Kidney epithelial cell (primary cell): Measurements from ENCODE around the gene MAPT. TPM values are rescaled to one million over a fixed set of nuclear protein-coding genes. Genes with fewer than 3 reads are reported as not detected.

Source experiments
- DNase-seq: peaks from one replicate; pipeline ENCODE4 v3.0.0-alpha.2; 2010; ENCODE audit warnings: low read depth
- H3K27me3 ChIP-seq: 2 replicates; pipeline ENCODE4 v1.6.0; 2011; ENCODE audit warnings: low read length; ENCODE audit not compliant: control insufficient read depth, insufficient read depth
- H3K36me3 ChIP-seq: 2 replicates; pipeline ENCODE4 v1.5.1; 2011; ENCODE audit warnings: low read length; ENCODE audit not compliant: control insufficient read depth, insufficient read depth
- H3K4me3 ChIP-seq: 2 replicates; pipeline ENCODE4 v1.5.1; 2011; ENCODE audit warnings: low read depth, mild to moderate bottlenecking, control low read depth, low read length
- total RNA-seq: library from RNA; depleted of rRNA; stranded (reverse); fragments of >200 nt; gene quantifications from 2 replicates; pipeline ENCODE4 v1.2.3, GENCODE V29; 2015
- TF ChIP-seq, protein P1 (sequence below): IDR thresholded peaks from 2 replicates; pipeline ENCODE4 v1.5.1; 2011; ENCODE audit warnings: mild to moderate bottlenecking, moderate library complexity, low read length, control low read depth, inconsistent platforms; ENCODE audit not compliant: insufficient read depth, poor library complexity, severe bottlenecking

Gene MAPT
- total RNA-seq, 1 donor from 2014 or later: 0.25 TPM

DNA sequence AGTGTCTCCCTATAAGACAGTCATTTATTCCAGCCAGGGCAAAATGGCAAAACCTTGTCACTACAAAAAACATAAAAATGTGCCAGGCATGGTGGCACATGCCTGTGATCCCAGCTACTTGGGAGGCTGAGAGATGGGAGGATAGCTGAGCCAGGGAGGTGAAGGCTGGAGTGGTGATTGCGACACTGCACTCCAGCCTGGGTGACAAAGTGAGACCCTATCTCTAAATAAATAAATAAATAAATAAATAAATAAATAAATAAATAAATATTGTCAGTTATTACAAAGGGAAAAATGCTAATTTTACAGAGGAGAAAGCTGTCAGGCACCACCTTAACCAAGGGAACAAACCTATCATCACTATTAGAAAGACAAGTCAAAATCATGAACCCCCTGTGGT is 180.2 kb downstream of the MAPT start:
- TF ChIP-seq, protein P1, sequence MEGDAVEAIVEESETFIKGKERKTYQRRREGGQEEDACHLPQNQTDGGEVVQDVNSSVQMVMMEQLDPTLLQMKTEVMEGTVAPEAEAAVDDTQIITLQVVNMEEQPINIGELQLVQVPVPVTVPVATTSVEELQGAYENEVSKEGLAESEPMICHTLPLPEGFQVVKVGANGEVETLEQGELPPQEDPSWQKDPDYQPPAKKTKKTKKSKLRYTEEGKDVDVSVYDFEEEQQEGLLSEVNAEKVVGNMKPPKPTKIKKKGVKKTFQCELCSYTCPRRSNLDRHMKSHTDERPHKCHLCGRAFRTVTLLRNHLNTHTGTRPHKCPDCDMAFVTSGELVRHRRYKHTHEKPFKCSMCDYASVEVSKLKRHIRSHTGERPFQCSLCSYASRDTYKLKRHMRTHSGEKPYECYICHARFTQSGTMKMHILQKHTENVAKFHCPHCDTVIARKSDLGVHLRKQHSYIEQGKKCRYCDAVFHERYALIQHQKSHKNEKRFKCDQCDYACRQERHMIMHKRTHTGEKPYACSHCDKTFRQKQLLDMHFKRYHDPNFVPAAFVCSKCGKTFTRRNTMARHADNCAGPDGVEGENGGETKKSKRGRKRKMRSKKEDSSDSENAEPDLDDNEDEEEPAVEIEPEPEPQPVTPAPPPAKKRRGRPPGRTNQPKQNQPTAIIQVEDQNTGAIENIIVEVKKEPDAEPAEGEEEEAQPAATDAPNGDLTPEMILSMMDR: no peak
- DNase-seq: no peak
- H3K27me3 ChIP-seq: no peaks in the 10 kb centered on the region

More for the DNA sequence above, 180.2 kb downstream of the MAPT start:
- Histone ChIP-seq H3K36me3 (no peaks in the 10 kb centered on the region), H3K4me3 (no peak overlapping the region)

Other genes with a start within 250 kb of the MAPT start
- not detected in 2 replicates for gene CRHR1, start 110.2 kb upstream of the MAPT start, total RNA-seq
- gene SPPL2C, start 49.7 kb upstream of the MAPT start, total RNA-seq: not detected in 2 replicates
- gene STH, start 104.7 kb downstream of the MAPT start, total RNA-seq: not detected in 2 replicates